ENCODE results near the gene NOTCH2.
"Not testable (repeated sequence)": the region's sequence is repeated elsewhere in the genome, so short reads cannot be mapped to it uniquely, and the experiment has no call there.

DNA sequence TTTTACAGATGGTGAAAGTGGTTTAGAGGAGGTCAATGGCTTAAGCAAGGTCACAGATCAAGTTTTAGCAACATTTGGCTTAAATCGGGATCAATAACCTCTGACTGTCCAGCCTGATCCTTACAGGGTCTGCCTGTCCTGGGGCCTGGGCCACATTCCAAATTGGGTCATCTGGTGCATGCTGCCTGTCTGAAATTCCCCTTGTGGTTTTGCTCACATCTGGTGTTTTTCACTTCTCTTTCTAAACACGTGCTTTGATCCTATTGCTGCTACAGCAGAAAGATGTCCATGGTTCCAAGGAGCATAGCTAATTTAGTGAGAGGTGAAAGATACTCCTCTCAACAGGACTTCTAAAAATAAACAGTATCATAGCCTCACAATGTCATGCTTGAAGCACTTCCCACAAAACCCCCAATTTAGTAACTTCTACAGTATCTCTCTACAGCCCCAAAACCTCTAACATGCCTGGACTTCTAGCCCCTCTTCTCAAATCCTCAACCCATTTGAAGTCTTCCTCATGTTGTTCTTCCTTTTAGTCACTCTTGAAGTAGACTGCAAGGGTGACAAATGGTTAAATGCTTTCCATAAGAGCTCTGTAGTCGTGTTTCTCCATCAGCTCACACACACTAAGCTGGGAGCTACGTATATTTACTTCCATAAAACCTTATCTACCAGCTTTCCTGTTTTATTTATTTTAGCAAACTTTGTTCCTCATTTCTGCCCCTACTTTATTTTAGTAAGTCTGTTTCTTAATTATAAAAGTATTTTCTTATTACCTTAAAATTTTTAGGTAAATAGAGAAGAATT lies 48.1 kb upstream of the NOTCH2 start:
- not testable (repeated sequence) for TF ChIP-seq ZNF184 (tag by site-specific recombination; IDR thresholded peaks at IDR 0.05); PBX3 (CRISPR knock-in tag; IDR thresholded peaks at IDR 0.05); CTCF (tag by site-specific recombination; IDR thresholded peaks at IDR 0.05); ZNF175 (tag by site-specific recombination; IDR thresholded peaks at IDR 0.05)
